Activated T-cell treated with anti-CD3 and anti-CD28 coated beads, Interleukin-2, amount 50 U/mL, for 72 hours (primary cell): ENCODE measurements around the gene ZNF12. TPM values are rescaled to one million over a fixed set of nuclear protein-coding genes. Genes with fewer than 3 reads are reported as not detected.
"Not testable (repeated sequence)": the region's sequence is repeated elsewhere in the genome, so short reads cannot be mapped to it uniquely, and the experiment has no call there.

ENCODE experiments used
- ATAC-seq, 2 donors: fragments of 150-1000 bp; cut with Tn5 transposase; replicated peaks in 1 of 2; 2 replicates each; pipeline ENCODE4 v1.10.0; 2021; ENCODE audit warnings: moderate library complexity in 2 of 2, mild to moderate bottlenecking in 1 of 2
- DNase-seq, 2 donors: peaks; one replicate each; pipeline ENCODE4 v3.0.0; 2021 to 2022; ENCODE audit warnings: mixed read lengths in 1 of 2
- H3K27ac Mint-ChIP-seq: one replicate; pipeline ENCODE4 v1.8.0; 2022; ENCODE audit warnings: mild to moderate bottlenecking, moderate library complexity, mixed read lengths
- H3K27me3 Mint-ChIP-seq: one replicate; pipeline ENCODE4 v1.8.0; 2022; ENCODE audit warnings: low read depth, mixed read lengths
- H3K36me3 Mint-ChIP-seq, 2 donors: one replicate each; pipeline ENCODE4 v1.8.0; 2022; ENCODE audit warnings: mixed read lengths in 2 of 2, mild to moderate bottlenecking in 1 of 2; ENCODE audit not compliant: insufficient read depth in 2 of 2
- H3K4me1 Mint-ChIP-seq: one replicate; pipeline ENCODE4 v1.8.0; 2022; ENCODE audit warnings: low read depth, mixed read lengths
- H3K4me3 Mint-ChIP-seq, 2 donors: one replicate each; pipeline ENCODE4 v1.8.0; 2022; ENCODE audit warnings: mild to moderate bottlenecking in 2 of 2, mixed read lengths in 2 of 2, moderate library complexity in 2 of 2
- H3K9me3 Mint-ChIP-seq, 2 donors: one replicate each; pipeline ENCODE4 v1.8.0; 2022; ENCODE audit warnings: mixed read lengths in 2 of 2
- total RNA-seq, 2 donors: library from RNA; stranded (reverse); gene quantifications; one replicate each; pipeline ENCODE4 v1.2.3, GENCODE V29; 2022

The ZNF12 gene
- total RNA-seq, 2 donors from 2014 or later: 18.5 to 21.5 TPM

DNA sequence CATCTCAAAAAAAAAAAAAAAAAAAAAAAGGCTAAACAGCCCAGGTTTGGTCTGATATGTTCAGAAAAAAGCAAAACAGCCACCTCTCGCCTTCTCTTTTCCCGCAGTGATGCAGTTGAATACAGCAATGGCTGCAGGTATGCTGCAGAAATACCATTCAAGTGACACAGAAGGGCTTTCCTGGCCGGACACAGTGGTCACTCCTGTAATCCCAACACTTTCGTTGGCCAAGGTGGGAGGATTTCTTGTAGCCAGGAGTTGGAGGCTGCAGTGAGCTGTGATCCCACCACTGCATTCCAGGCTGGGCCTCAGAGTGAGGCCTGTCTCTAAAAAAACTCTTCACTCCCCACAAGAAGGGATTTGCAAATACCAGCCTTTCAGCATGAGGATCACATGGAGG, 17.6 kb upstream of the ZNF12 start:
- H3K4me3 Mint-ChIP-seq, H3K36me3 Mint-ChIP-seq, H3K9me3 Mint-ChIP-seq, H3K27ac Mint-ChIP-seq, ATAC-seq, DNase-seq, H3K27me3 Mint-ChIP-seq: not testable (repeated sequence)
- peaks cover 14% of the 10 kb centered on the region for H3K4me1 Mint-ChIP-seq

DNA sequence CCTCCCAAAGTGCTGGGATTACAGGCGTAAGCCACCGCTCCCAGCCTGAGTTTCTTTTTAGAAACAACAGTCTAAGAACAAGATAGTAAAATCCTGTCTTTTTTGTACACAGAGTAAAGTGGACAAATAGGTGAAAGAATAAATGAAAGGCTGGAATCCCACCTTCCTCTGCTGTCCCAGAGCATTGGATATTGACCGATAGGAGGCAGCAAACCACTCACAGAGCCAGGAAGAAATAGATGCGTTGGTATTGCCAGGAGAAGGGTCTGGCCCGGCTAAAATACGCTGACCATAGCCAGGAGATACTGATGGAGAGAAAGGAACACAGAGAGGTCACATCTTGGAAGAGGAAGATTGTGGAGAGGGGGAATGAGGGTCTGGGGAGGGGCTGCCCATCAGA, 11.4 kb upstream of the ZNF12 start:
- H3K4me1 Mint-ChIP-seq: peaks cover 12% of the 10 kb centered on the region
- H3K27me3 Mint-ChIP-seq: peaks cover 17% of the 10 kb centered on the region
- no peaks in the 10 kb centered on the region for H3K36me3 Mint-ChIP-seq
- H3K27ac Mint-ChIP-seq: no peak overlapping the region
- no peaks in the 10 kb centered on the region for H3K9me3 Mint-ChIP-seq
- H3K4me3 Mint-ChIP-seq: no peak overlapping the region
- DNase-seq (no peak), ATAC-seq (no peak)

DNA sequence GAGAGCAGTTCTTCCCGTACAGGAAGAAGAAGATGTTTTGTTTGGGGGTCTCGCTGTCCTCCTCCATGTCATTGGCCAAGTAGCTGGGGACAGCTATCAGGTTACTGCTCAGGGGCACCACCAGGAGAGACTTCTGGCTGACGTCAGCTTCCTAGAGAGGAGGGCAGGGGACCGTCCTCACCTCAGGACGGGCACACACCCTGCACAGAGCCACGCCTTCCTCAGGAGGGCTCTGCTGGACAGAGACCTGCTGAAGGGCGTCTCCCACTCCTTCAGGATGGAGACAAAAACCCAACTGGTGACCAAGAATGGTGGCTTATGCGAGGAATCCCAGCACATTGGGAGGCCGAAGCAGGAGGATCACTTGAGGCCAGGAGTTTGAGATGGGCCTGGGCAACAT, 9.2 kb upstream of the ZNF12 start:
- H3K4me1 Mint-ChIP-seq: peaks cover 12% of the 10 kb centered on the region
- peaks cover 17% of the 10 kb centered on the region for H3K27me3 Mint-ChIP-seq
- not testable (repeated sequence) for H3K36me3 Mint-ChIP-seq, H3K9me3 Mint-ChIP-seq, ATAC-seq, H3K4me3 Mint-ChIP-seq, DNase-seq, H3K27ac Mint-ChIP-seq

DNA sequence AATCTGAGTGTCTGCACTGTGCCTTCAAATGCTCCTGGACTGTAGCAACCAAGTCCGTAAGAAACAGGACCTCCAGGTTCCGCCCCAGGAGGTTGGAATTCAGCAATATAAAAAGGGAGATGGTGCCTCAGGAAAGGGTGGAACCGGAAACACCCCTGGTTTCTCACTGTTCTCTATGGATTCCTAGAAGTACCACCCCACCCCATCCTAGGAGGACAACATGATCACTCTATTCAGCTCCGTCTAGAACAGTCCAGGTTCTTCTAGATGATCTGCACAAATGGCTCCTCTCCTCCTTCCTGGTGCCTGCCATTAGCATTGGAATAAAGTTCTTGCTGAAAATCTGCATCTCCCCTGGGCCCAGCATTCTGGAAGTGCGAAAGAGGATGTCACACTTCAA, 7.6 kb upstream of the ZNF12 start:
- Mint-ChIP-seq H3K4me1 (peaks cover 12% of the 10 kb centered on the region), H3K36me3 (no peaks in the 10 kb centered on the region), H3K27me3 (peaks cover 17% of the 10 kb centered on the region), H3K9me3 (peaks cover 0 to 3% of the 10 kb centered on the region in 2 donors), H3K27ac (no peak overlapping the region), H3K4me3 (no peak overlapping the region)
- DNase-seq (no peak), ATAC-seq (no peak)

DNA sequence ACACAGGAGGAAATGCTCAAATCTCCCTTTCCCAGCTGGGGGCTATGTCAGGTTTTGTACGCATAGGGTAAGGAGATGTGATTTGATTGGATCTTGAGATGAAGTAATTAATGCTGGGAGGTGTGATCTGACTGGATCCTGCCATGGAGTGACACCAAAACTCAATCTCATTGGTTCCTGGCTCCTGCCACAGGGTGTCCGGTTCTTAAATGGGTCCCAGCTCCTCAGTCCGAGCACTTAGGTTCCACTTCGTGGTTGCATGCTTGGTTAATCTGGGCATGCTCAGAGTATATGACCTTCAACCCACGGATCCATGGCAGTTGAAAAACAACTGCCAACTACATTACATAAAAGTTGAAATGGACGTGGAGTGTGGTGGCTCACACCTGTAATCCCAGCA, 3.1 kb upstream of the ZNF12 start:
- ATAC-seq (no peak), DNase-seq (peak in 1 of 2 donors; percentile 6)
- no peak overlapping the region for H3K27ac Mint-ChIP-seq
- no peak overlapping the region for H3K4me3 Mint-ChIP-seq
- no peaks in the 10 kb centered on the region for H3K27me3 Mint-ChIP-seq
- peaks cover 23% of the 10 kb centered on the region for H3K4me1 Mint-ChIP-seq
- peaks cover 19 to 23% of the 10 kb centered on the region in 2 donors for H3K36me3 Mint-ChIP-seq
- H3K9me3 Mint-ChIP-seq: peaks cover 4 to 7% of the 10 kb centered on the region in 2 donors

DNA sequence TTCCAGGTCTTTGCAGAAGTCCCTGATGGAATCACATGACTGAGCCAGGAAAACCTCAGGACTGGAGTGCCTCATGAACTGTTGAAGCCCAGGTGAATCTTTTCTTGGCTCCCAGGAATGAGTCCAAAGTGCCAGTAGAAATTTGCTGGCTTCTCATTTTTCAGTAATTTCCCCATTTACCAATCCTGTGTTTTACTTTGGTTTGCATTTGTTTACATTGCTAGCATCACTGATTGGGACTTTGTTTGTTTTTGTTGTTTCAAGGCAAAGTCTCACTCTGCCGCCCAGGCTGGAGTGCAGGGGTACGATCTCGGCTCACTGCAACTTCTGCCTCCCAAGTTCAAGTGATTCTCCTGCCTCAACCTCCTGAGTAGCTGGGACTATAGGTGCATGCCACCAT, 1.6 kb upstream of the ZNF12 start:
- Mint-ChIP-seq H3K36me3 (peaks cover 26 to 34% of the 10 kb centered on the region in 2 donors), H3K27ac (no peak overlapping the region), H3K27me3 (no peaks in the 10 kb centered on the region), H3K4me3 (peak overlapping the region; percentile 52 to 63), H3K4me1 (peaks cover 33% of the 10 kb centered on the region), H3K9me3 (peaks cover 8 to 11% of the 10 kb centered on the region in 2 donors)
- DNase-seq: no peak
- ATAC-seq: no peak

DNA sequence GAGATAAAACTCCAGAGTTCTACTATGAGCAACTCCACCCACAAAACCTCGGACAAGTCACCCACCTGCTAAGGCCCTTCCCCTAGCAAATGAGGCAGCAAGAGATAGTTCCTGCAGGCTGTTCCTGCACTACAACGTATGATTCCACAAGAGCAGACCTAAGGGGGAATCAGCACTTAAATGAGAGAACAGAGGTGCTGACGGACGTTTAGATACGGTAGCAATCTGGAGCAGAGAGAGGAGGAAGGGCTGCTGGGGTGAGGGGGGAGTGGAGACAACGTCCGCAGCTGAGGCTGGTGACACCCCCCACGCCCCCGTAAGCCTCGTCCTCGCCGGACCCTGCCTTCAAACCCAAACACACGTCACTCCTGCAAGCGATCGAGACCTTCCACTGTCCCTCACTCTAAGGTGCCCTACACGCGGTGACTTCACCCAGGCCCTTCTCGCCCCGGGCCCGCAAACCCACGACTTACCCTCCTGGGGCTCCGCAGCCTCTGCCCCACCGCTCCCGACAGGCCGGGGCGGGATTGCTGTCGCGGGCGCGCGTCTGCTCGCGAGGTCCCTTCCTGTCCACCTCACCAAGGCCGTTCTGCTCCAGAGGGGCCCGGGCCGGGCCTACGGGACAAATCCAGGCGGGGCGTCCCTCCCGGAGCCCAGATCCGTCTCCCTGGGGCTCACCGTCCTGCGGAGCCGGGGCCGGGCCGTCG, 635 bp downstream of the ZNF12 start:
- Mint-ChIP-seq H3K27me3 (no peaks in the 10 kb centered on the region), H3K4me3 (peak overlapping the region; percentile 89 to 92), H3K9me3 (peaks cover 21 to 25% of the 10 kb centered on the region in 2 donors), H3K36me3 (peaks cover 40 to 43% of the 10 kb centered on the region in 2 donors), H3K27ac (peak overlapping the region; percentile 78), H3K4me1 (peaks cover 51% of the 10 kb centered on the region)
- peak; percentile 39 to 46 for ATAC-seq
- peak; percentile 42 to 55 for DNase-seq

GRCh38 chr7:6701860-6702259, 4.9 kb downstream of the ZNF12 start:
- Mint-ChIP-seq H3K27me3 (no peaks in the 10 kb centered on the region), H3K27ac (no peak overlapping the region), H3K9me3 (peaks cover 21 to 32% of the 10 kb centered on the region in 2 donors), H3K4me3 (no peak overlapping the region), H3K36me3 (peaks cover 27 to 54% of the 10 kb centered on the region in 2 donors), H3K4me1 (peaks cover 42% of the 10 kb centered on the region)
- no peak for ATAC-seq
- DNase-seq: no peak

- H3K36me3 Mint-ChIP-seq: peaks cover 25 to 50% of the 10 kb centered on the region in 2 donors
- ATAC-seq: no peak
- no peak overlapping the region for H3K27ac Mint-ChIP-seq
- no peak overlapping the region for H3K4me3 Mint-ChIP-seq
- H3K27me3 Mint-ChIP-seq: no peaks in the 10 kb centered on the region
- peaks cover 21 to 32% of the 10 kb centered on the region in 2 donors for H3K9me3 Mint-ChIP-seq
- peaks cover 40% of the 10 kb centered on the region for H3K4me1 Mint-ChIP-seq
- DNase-seq: no peak
Observed at GRCh38 chr7:6700793-6701192, 6.0 kb downstream of the ZNF12 start.

DNA sequence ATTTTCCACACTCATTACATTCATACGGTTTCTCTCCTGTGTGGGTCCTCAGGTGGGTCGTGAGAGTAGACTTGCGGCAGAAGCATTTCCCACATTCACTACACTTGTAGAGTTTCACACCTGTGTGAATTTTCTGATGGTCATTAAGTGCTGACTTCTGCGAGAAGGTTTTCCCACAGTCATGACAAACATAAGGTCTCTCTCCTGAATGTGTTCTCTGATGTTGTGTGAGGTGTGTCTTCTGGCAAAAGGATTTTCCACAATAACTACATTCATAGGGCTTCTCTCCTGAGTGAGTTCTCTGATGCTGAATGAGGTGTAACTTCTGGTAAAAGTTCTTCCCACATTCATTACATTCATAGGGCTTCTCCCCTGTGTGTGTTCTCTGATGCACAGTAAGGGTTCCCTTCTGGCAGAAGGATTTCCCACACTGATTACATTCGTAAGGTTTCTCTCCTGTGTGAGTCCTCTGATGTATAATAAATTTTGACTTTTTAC, 15.1 kb downstream of the ZNF12 start:
- Mint-ChIP-seq H3K36me3 (peaks cover 29 to 55% of the 10 kb centered on the region in 2 donors), H3K27me3 (no peaks in the 10 kb centered on the region), H3K4me1 (no peaks in the 10 kb centered on the region), H3K9me3 (peaks cover 20 to 37% of the 10 kb centered on the region in 2 donors), H3K4me3 (no peak overlapping the region), H3K27ac (peak overlapping the region; percentile 71)
- ATAC-seq (no peak), DNase-seq (no peak)

- Mint-ChIP-seq H3K36me3 (peaks cover 35 to 59% of the 10 kb centered on the region in 2 donors), H3K4me1 (no peaks in the 10 kb centered on the region), H3K9me3 (peaks cover 23 to 39% of the 10 kb centered on the region in 2 donors), H3K27ac (peak overlapping the region; percentile 71), H3K4me3 (no peak overlapping the region), H3K27me3 (no peaks in the 10 kb centered on the region)
- no peak for ATAC-seq
- DNase-seq: no peak
Observed at GRCh38 chr7:6691103-6691502, 15.6 kb downstream of the ZNF12 start.

GRCh38 chr7:6680146-6680545, 26.6 kb downstream of the ZNF12 start:
- peaks cover 16 to 34% of the 10 kb centered on the region in 2 donors for H3K9me3 Mint-ChIP-seq
- H3K4me3 Mint-ChIP-seq: no peak overlapping the region
- ATAC-seq: no peak
- H3K27ac Mint-ChIP-seq: no peak overlapping the region
- H3K36me3 Mint-ChIP-seq: peaks cover 35 to 37% of the 10 kb centered on the region in 2 donors
- no peaks in the 10 kb centered on the region for H3K4me1 Mint-ChIP-seq
- no peaks in the 10 kb centered on the region for H3K27me3 Mint-ChIP-seq
- DNase-seq: no peak

GRCh38 chr7:6675807-6676405, 30.8 kb downstream of the ZNF12 start:
- Mint-ChIP-seq H3K9me3 (peaks cover 20 to 41% of the 10 kb centered on the region in 2 donors), H3K36me3 (peaks cover 36 to 49% of the 10 kb centered on the region in 2 donors), H3K4me3 (no peak overlapping the region), H3K27ac (no peak overlapping the region), H3K4me1 (no peaks in the 10 kb centered on the region), H3K27me3 (no peaks in the 10 kb centered on the region)
- ATAC-seq: no peak
- DNase-seq: no peak
